CD4-positive, alpha-beta T cell treated with Interleukin-17A for 1 hour (primary cell): ENCODE results near the gene SSC5D.
"Not testable (repeated sequence)": the region's sequence is repeated elsewhere in the genome, so short reads cannot be mapped to it uniquely, and the experiment has no call there.

Source experiments
- DNase-seq: peaks from one replicate; pipeline ENCODE4 v3.0.0-alpha.2; 2020

Gene SSC5D

GRCh38 chr19:55488986-55489710, 912 bp downstream of the SSC5D start:
- no peak for DNase-seq

- DNase-seq = no peak
Observed at GRCh38 chr19:55489711-55490477, 1.7 kb downstream of the SSC5D start.

- DNase-seq = no peak
Observed at GRCh38 chr19:55490478-55491432, 2.5 kb downstream of the SSC5D start.

GRCh38 chr19:55491546-55492360, 3.5 kb downstream of the SSC5D start:
- no peak for DNase-seq

- no peak for DNase-seq
Observed at GRCh38 chr19:55492362-55492944, 4.2 kb downstream of the SSC5D start.

GRCh38 chr19:55493052-55493644, 4.9 kb downstream of the SSC5D start:
- DNase-seq = no peak

- DNase-seq = no peak
Observed at GRCh38 chr19:55493645-55494171, 5.5 kb downstream of the SSC5D start.

GRCh38 chr19:55494172-55494761, 6.0 kb downstream of the SSC5D start:
- no peak for DNase-seq

GRCh38 chr19:55495646-55496349, 7.6 kb downstream of the SSC5D start:
- no peak for DNase-seq

GRCh38 chr19:55496820-55497219, 8.6 kb downstream of the SSC5D start:
- not testable (repeated sequence) for DNase-seq

- no peak for DNase-seq
Observed at GRCh38 chr19:55497763-55498162, 9.5 kb downstream of the SSC5D start.

GRCh38 chr19:55498246-55498840, 10.1 kb downstream of the SSC5D start:
- no peak for DNase-seq

GRCh38 chr19:55500368-55500952, 12.2 kb downstream of the SSC5D start:
- no peak for DNase-seq

- no peak for DNase-seq
Observed at GRCh38 chr19:55502197-55502952, 14.1 kb downstream of the SSC5D start.

GRCh38 chr19:55503157-55503501, 14.9 kb downstream of the SSC5D start:
- DNase-seq = peak; percentile 7

GRCh38 chr19:55503502-55504251, 15.4 kb downstream of the SSC5D start:
- DNase-seq = peak; percentile 92

GRCh38 chr19:55504252-55504603, 16.0 kb downstream of the SSC5D start:
- no peak for DNase-seq

GRCh38 chr19:55504981-55505380, 16.7 kb downstream of the SSC5D start:
- DNase-seq = no peak
